HG02852 (cell line): ENCODE results near the gene ME3.
"Not testable (repeated sequence)": the region's sequence is repeated elsewhere in the genome, so short reads cannot be mapped to it uniquely, and the experiment has no call there.

Experiments used
- ATAC-seq: cut with Tn5 transposase; IDR thresholded peaks from one replicate; pipeline ENCODE4 v1.9.1; 2021; ENCODE audit warnings: mild to moderate bottlenecking, moderate library complexity; ENCODE audit not compliant: unreplicated experiment

Gene ME3

GRCh38 chr11:86623736-86624135 lies 48.7 kb downstream of the ME3 start:
- ATAC-seq, result no peak

GRCh38 chr11:86623041-86623621 lies 49.3 kb downstream of the ME3 start:
- ATAC-seq, result no peak

- no peak for ATAC-seq
Measured at GRCh38 chr11:86621854-86622253, 50.6 kb downstream of the ME3 start.

- ATAC-seq, result no peak
Measured at GRCh38 chr11:86620891-86621521, 51.4 kb downstream of the ME3 start.

GRCh38 chr11:86619428-86619827 lies 53.0 kb downstream of the ME3 start:
- ATAC-seq, result not testable (repeated sequence)

GRCh38 chr11:86617502-86617901 lies 54.9 kb downstream of the ME3 start:
- no peak for ATAC-seq

GRCh38 chr11:86615487-86615886 lies 56.9 kb downstream of the ME3 start:
- no peak for ATAC-seq

- ATAC-seq, result no peak
Measured at GRCh38 chr11:86610559-86611341, 61.7 kb downstream of the ME3 start.

GRCh38 chr11:86608251-86608799 lies 64.1 kb downstream of the ME3 start:
- peak; percentile 86 for ATAC-seq

- ATAC-seq, result no peak
Measured at GRCh38 chr11:86606836-86607481, 65.5 kb downstream of the ME3 start.

- ATAC-seq, result no peak
Measured at GRCh38 chr11:86606270-86606835, 66.1 kb downstream of the ME3 start.

- no peak for ATAC-seq
Measured at GRCh38 chr11:86596861-86597586, 75.4 kb downstream of the ME3 start.

- no peak for ATAC-seq
Measured at GRCh38 chr11:86595955-86596354, 76.5 kb downstream of the ME3 start.

- no peak for ATAC-seq
Measured at GRCh38 chr11:86595451-86595850, 77.0 kb downstream of the ME3 start.

GRCh38 chr11:86594746-86595145 lies 77.7 kb downstream of the ME3 start:
- no peak for ATAC-seq

GRCh38 chr11:86593833-86594232 lies 78.6 kb downstream of the ME3 start:
- no peak for ATAC-seq

- peak; percentile 92 for ATAC-seq
Measured at GRCh38 chr11:86592659-86593451, 79.6 kb downstream of the ME3 start.

GRCh38 chr11:86592047-86592591 lies 80.3 kb downstream of the ME3 start:
- ATAC-seq, result no peak

- no peak for ATAC-seq
Measured at GRCh38 chr11:86591631-86592030, 80.8 kb downstream of the ME3 start.
